ENCODE results near the gene CCDC88C. TPM values are rescaled to one million over a fixed set of nuclear protein-coding genes. Genes with fewer than 3 reads are reported as not detected.

Gene CCDC88C
- total RNA-seq, 1 experiment from 2014 or later: 33.2 TPM

- BruUV-seq (replicated peaks): no TSS peak
- Mint-ChIP-seq H3K9me3 (ENCODE audit: low read depth, unreplicated experiment) (no peaks in the 10 kb centered on the region), H3K27ac (ENCODE audit: unreplicated experiment) (no peak overlapping the region), H3K27me3 (ENCODE audit: unreplicated experiment) (peaks cover 32% of the 10 kb centered on the region), H3K4me1 (ENCODE audit: low read depth, unreplicated experiment) (peaks cover 10% of the 10 kb centered on the region), H3K36me3 (ENCODE audit: insufficient read depth, unreplicated experiment) (no peaks in the 10 kb centered on the region), H3K4me3 (ENCODE audit: low read depth, unreplicated experiment) (peak overlapping the region; percentile 0)
- CTCF ChIA-PET: interaction anchor here (0.6 kb wide), 1 partner anchor 869 kb away, joined by 3 read pairs; no protein-coding TSS in a partner anchor
- DNase-seq: peak; percentile 16
- intact Hi-C loops (cut with micrococcal nuclease; ENCODE audit: unreplicated experiment): no loop called here
- no peak for TF ChIP-seq CTCF (IDR thresholded peaks at IDR 0.05; ENCODE audit: unreplicated experiment)
Observed at GRCh38 chr14:91264151-91265150, 153.2 kb downstream of the CCDC88C start.

- peaks cover 42% of the 10 kb centered on the region for H3K27me3 Mint-ChIP-seq (ENCODE audit: unreplicated experiment)
- no peak for DNase-seq
- BruUV-seq (replicated peaks): no TSS peak
- intact Hi-C loops (cut with micrococcal nuclease; ENCODE audit: unreplicated experiment): no loop called here
- TF ChIP-seq CTCF (IDR thresholded peaks at IDR 0.05; ENCODE audit: unreplicated experiment): no peak
- H3K36me3 Mint-ChIP-seq (ENCODE audit: insufficient read depth, unreplicated experiment): no peaks in the 10 kb centered on the region
- peaks cover 10% of the 10 kb centered on the region for H3K4me1 Mint-ChIP-seq (ENCODE audit: low read depth, unreplicated experiment)
- no peaks in the 10 kb centered on the region for H3K9me3 Mint-ChIP-seq (ENCODE audit: low read depth, unreplicated experiment)
- no peak overlapping the region for H3K27ac Mint-ChIP-seq (ENCODE audit: unreplicated experiment)
- CTCF ChIA-PET: no interaction called here
- H3K4me3 Mint-ChIP-seq (ENCODE audit: low read depth, unreplicated experiment): peak overlapping the region; percentile 0
Observed at GRCh38 chr14:91263329-91263728, 154.3 kb downstream of the CCDC88C start.

- TF ChIP-seq CTCF (IDR thresholded peaks at IDR 0.05; ENCODE audit: unreplicated experiment): no peak
- peaks cover 55% of the 10 kb centered on the region for H3K27me3 Mint-ChIP-seq (ENCODE audit: unreplicated experiment)
- H3K4me1 Mint-ChIP-seq (ENCODE audit: low read depth, unreplicated experiment): peaks cover 10% of the 10 kb centered on the region
- H3K9me3 Mint-ChIP-seq (ENCODE audit: low read depth, unreplicated experiment): no peaks in the 10 kb centered on the region
- no peak for DNase-seq
- no peak overlapping the region for H3K4me3 Mint-ChIP-seq (ENCODE audit: low read depth, unreplicated experiment)
- CTCF ChIA-PET: no interaction called here
- no TSS peak for BruUV-seq (replicated peaks)
- no peak overlapping the region for H3K27ac Mint-ChIP-seq (ENCODE audit: unreplicated experiment)
- intact Hi-C loops (cut with micrococcal nuclease; ENCODE audit: unreplicated experiment): no loop called here
- H3K36me3 Mint-ChIP-seq (ENCODE audit: insufficient read depth, unreplicated experiment): no peaks in the 10 kb centered on the region
Observed at GRCh38 chr14:91261986-91262549, 155.6 kb downstream of the CCDC88C start.

GRCh38 chr14:91261115-91261514, 156.5 kb downstream of the CCDC88C start:
- Mint-ChIP-seq H3K36me3 (ENCODE audit: insufficient read depth, unreplicated experiment) (no peaks in the 10 kb centered on the region), H3K4me3 (ENCODE audit: low read depth, unreplicated experiment) (no peak overlapping the region), H3K27ac (ENCODE audit: unreplicated experiment) (no peak overlapping the region), H3K27me3 (ENCODE audit: unreplicated experiment) (peaks cover 64% of the 10 kb centered on the region), H3K4me1 (ENCODE audit: low read depth, unreplicated experiment) (peaks cover 10% of the 10 kb centered on the region), H3K9me3 (ENCODE audit: low read depth, unreplicated experiment) (no peaks in the 10 kb centered on the region)
- no TSS peak for BruUV-seq (replicated peaks)
- TF ChIP-seq CTCF (IDR thresholded peaks at IDR 0.05; ENCODE audit: unreplicated experiment): no peak
- CTCF ChIA-PET: no interaction called here
- no peak for DNase-seq
- intact Hi-C loops (cut with micrococcal nuclease; ENCODE audit: unreplicated experiment): no loop called here

All from Calu3 (cell line).